H9 (cell line): ENCODE measurements around the gene PLPP7. TPM values are rescaled to one million over a fixed set of nuclear protein-coding genes. Genes with fewer than 3 reads are reported as not detected.
A peak's percentile ranks its signal among the peaks of the same experiment; 100 is the strongest.

Experiments used
- DNase-seq: peaks from one replicate; pipeline ENCODE4 v3.0.0-alpha.2; 2017
- H2AFZ ChIP-seq: one replicate; pipeline ENCODE4 v1.6.1; 2013; ENCODE audit warnings: mild to moderate bottlenecking, low read length, control low read depth, moderate library complexity
- H2AK5ac ChIP-seq: 2 replicates; pipeline ENCODE4 v1.6.1; 2013; ENCODE audit warnings: low read length, control low read depth, mixed read lengths; ENCODE audit not compliant: insufficient read length
- H2BK120ac ChIP-seq: one replicate; pipeline ENCODE4 v1.6.1; 2013; ENCODE audit warnings: low read depth, mild to moderate bottlenecking, low read length, control low read depth, inconsistent platforms; ENCODE audit not compliant: poor library complexity, severe bottlenecking
- H2BK12ac ChIP-seq: 2 replicates; pipeline ENCODE4 v1.6.1; 2013; ENCODE audit warnings: low read length, control low read depth, mixed read lengths, low read depth; ENCODE audit not compliant: insufficient read length
- H2BK15ac ChIP-seq: 2 replicates; pipeline ENCODE4 v1.6.1; 2013; ENCODE audit warnings: low read depth, low read length, control low read depth
- H2BK20ac ChIP-seq: one replicate; pipeline ENCODE4 v1.6.1; 2013; ENCODE audit warnings: low read depth, mild to moderate bottlenecking, low read length, control low read depth, inconsistent platforms; ENCODE audit not compliant: poor library complexity, severe bottlenecking
- H2BK5ac ChIP-seq: 2 replicates; pipeline ENCODE4 v1.6.1; 2013; ENCODE audit warnings: low read length, control low read depth, mixed read lengths; ENCODE audit not compliant: insufficient read length
- H3K14ac ChIP-seq: 2 replicates; pipeline ENCODE4 v1.6.1; 2013; ENCODE audit warnings: low read length, control low read depth; ENCODE audit not compliant: insufficient read depth
- H3K18ac ChIP-seq: 2 replicates; pipeline ENCODE4 v1.6.1; 2013; ENCODE audit warnings: low read depth, mild to moderate bottlenecking, mixed read lengths, low read length, control low read depth; ENCODE audit not compliant: insufficient read length
- H3K23ac ChIP-seq: 2 replicates; pipeline ENCODE4 v1.6.1; 2013; ENCODE audit warnings: low read length, control low read depth, mixed read lengths, low read depth; ENCODE audit not compliant: insufficient read length
- H3K23me2 ChIP-seq: 2 replicates; pipeline ENCODE4 v1.6.1; 2013; ENCODE audit warnings: low read depth, mild to moderate bottlenecking, mixed read lengths, low read length, control low read depth; ENCODE audit not compliant: insufficient read length, poor library complexity, severe bottlenecking
- H3K27ac ChIP-seq: 2 replicates; pipeline ENCODE4 v1.5.1; 2013; ENCODE audit warnings: low read length, control low read depth, mixed read lengths, low read depth; ENCODE audit not compliant: insufficient read length
- H3K27me3 ChIP-seq: 2 replicates; pipeline ENCODE4 v1.6.1; 2013; ENCODE audit warnings: low read length, control low read depth, inconsistent platforms; ENCODE audit not compliant: insufficient read depth
- H3K4ac ChIP-seq: 2 replicates; pipeline ENCODE4 v1.6.1; 2013; ENCODE audit warnings: low read depth, mild to moderate bottlenecking, control low read depth, inconsistent platforms, low read length, moderate library complexity
- H3K4me1 ChIP-seq: 2 replicates; pipeline ENCODE4 v1.6.1; 2013; ENCODE audit warnings: low read length, control low read depth, inconsistent platforms; ENCODE audit not compliant: insufficient read depth
- H3K4me2 ChIP-seq: 2 replicates; pipeline ENCODE4 v1.6.1; 2013; ENCODE audit warnings: low read length, control low read depth, mixed read lengths; ENCODE audit not compliant: insufficient read length, insufficient read depth
- H3K56ac ChIP-seq: 2 replicates; pipeline ENCODE4 v1.6.1; 2013; ENCODE audit warnings: low read depth, mild to moderate bottlenecking, mixed read lengths, low read length, control low read depth; ENCODE audit not compliant: insufficient read length
- H3K79me1 ChIP-seq: 2 replicates; pipeline ENCODE4 v1.6.1; 2013; ENCODE audit warnings: low read depth, mild to moderate bottlenecking, moderate library complexity, low read length, control low read depth, inconsistent platforms; ENCODE audit not compliant: insufficient read depth, poor library complexity, severe bottlenecking
- H3K79me2 ChIP-seq: 2 replicates; pipeline ENCODE4 v1.6.1; 2013; ENCODE audit warnings: low read length, control low read depth, inconsistent platforms; ENCODE audit not compliant: insufficient read depth
- H3K9ac ChIP-seq: 2 replicates; pipeline ENCODE4 v1.6.1; 2013; ENCODE audit warnings: low read length, control low read depth, mixed read lengths; ENCODE audit not compliant: insufficient read length; ENCODE audit errors: extremely low read depth
- H3K9me3 ChIP-seq: one replicate; pipeline ENCODE4 v1.6.1; 2013; ENCODE audit warnings: low read depth, low read length, inconsistent platforms; ENCODE audit not compliant: control insufficient read depth
- H3T11ph ChIP-seq: one replicate; pipeline ENCODE4 v1.6.1; 2013; ENCODE audit warnings: mild to moderate bottlenecking, low read length, control low read depth, inconsistent platforms
- H4K20me1 ChIP-seq: one replicate; pipeline ENCODE4 v1.6.1; 2013; ENCODE audit not compliant: control insufficient read depth, insufficient read length, insufficient read depth
- H4K5ac ChIP-seq: 2 replicates; pipeline ENCODE4 v1.6.1; 2013; ENCODE audit warnings: low read depth, mild to moderate bottlenecking, mixed read lengths, low read length, control low read depth; ENCODE audit not compliant: insufficient read length
- H4K8ac ChIP-seq: replicated peaks from 2 replicates; pipeline ENCODE4 v1.6.1; 2013; ENCODE audit warnings: low read length, control low read depth, mixed read lengths, low read depth; ENCODE audit not compliant: insufficient read length
- H4K91ac ChIP-seq: 2 replicates; pipeline ENCODE4 v1.6.1; 2013; ENCODE audit warnings: low read depth, mild to moderate bottlenecking, moderate library complexity, mixed read lengths, low read length, control low read depth; ENCODE audit not compliant: insufficient read length
- H3K27ac Mint-ChIP-seq, 3 experiments: 2 replicates in 2 of 3; 3 replicates in 1 of 3; pipeline ENCODE4 v1.8.0; 2020 to 2021; ENCODE audit warnings: mixed read lengths in 3 of 3, mild to moderate bottlenecking in 1 of 3, moderate library complexity in 1 of 3
- H3K27me3 Mint-ChIP-seq: 2 replicates; pipeline ENCODE4 v1.8.0; 2021; ENCODE audit warnings: low read depth, mild to moderate bottlenecking, moderate library complexity, mixed read lengths
- H3K36me3 Mint-ChIP-seq, 3 experiments: 2 replicates in 2 of 3; 3 replicates in 1 of 3; pipeline ENCODE4 v1.8.0; 2020 to 2021; ENCODE audit warnings: low read depth in 3 of 3, mixed read lengths in 3 of 3; ENCODE audit not compliant: insufficient read depth in 1 of 3
- H3K4me1 Mint-ChIP-seq, 2 experiments: 2 replicates each; pipeline ENCODE4 v1.8.0; 2020; ENCODE audit warnings: mixed read lengths in 2 of 2
- H3K4me3 Mint-ChIP-seq, 2 experiments: 2 replicates in 1 of 2; 3 replicates in 1 of 2; pipeline ENCODE4 v1.8.0; 2020 to 2021; ENCODE audit warnings: mild to moderate bottlenecking in 2 of 2, mixed read lengths in 2 of 2, moderate library complexity in 1 of 2
- H3K9me3 Mint-ChIP-seq, 2 experiments: 2 replicates in 1 of 2; 3 replicates in 1 of 2; pipeline ENCODE4 v1.8.0; 2020; ENCODE audit warnings: mild to moderate bottlenecking in 2 of 2, mixed read lengths in 2 of 2, moderate library complexity in 1 of 2
- WGBS: extraction: QIAGEN DNeasy Blood & Tissue Kit; methylation state at CpG from one replicate; pipeline ENCODE4 v1.1.7; 2013; ENCODE audit warnings: missing lambda C conversion rate, low lambda C conversion rate, mixed read lengths; ENCODE audit not compliant: insufficient read length; ENCODE audit errors: extremely low coverage; 5-methylcytosine and 5-hydroxymethylcytosine counted together
- total RNA-seq: library from RNA; stranded (reverse); gene quantifications from 2 replicates; pipeline ENCODE4 v1.2.1, GENCODE V29; 2021
- TF ChIP-seq, protein P1 (sequence below): fragments of 200-600 bp; sonication (generic); conservative IDR thresholded peaks from 3 replicates; pipeline ENCODE4 v1.8.0; 2021; ENCODE audit warnings: antibody characterized with exemption, mild to moderate bottlenecking

The PLPP7 gene
- total RNA-seq, 1 experiment from 2014 or later: 1.9 TPM

DNA sequence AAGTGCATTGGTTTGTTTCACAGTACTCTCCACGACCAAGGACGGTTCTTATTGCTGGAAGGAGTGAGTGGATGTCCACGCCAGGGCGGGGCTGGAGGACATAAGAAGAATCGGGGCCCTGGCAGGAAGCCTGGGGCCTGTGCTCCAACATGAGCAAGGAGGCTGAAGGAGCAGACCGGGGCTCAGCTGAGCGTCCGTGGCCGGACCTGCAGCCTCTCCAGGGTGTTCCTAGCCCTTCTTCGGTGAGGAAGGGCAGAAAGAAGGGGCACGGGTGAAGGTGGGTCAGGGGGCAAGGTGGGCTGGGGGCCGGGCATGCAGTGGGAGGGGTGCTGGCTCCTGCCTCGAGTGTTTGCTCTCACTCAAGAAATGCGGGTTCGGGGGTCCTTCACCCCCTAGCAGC is 31.3 kb upstream of the PLPP7 start:
- TF ChIP-seq, protein P1, sequence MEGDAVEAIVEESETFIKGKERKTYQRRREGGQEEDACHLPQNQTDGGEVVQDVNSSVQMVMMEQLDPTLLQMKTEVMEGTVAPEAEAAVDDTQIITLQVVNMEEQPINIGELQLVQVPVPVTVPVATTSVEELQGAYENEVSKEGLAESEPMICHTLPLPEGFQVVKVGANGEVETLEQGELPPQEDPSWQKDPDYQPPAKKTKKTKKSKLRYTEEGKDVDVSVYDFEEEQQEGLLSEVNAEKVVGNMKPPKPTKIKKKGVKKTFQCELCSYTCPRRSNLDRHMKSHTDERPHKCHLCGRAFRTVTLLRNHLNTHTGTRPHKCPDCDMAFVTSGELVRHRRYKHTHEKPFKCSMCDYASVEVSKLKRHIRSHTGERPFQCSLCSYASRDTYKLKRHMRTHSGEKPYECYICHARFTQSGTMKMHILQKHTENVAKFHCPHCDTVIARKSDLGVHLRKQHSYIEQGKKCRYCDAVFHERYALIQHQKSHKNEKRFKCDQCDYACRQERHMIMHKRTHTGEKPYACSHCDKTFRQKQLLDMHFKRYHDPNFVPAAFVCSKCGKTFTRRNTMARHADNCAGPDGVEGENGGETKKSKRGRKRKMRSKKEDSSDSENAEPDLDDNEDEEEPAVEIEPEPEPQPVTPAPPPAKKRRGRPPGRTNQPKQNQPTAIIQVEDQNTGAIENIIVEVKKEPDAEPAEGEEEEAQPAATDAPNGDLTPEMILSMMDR: no peak
- no peak overlapping the region for H2BK120ac ChIP-seq
- peaks cover 0 to 4% (median 3%) of the 10 kb centered on the region in 3 experiments; a peak in 4 of 7 replicates for H3K36me3 Mint-ChIP-seq

More for the DNA sequence above, 31.3 kb upstream of the PLPP7 start:
- H3K56ac ChIP-seq: no peak overlapping the region
- no peak overlapping the region for H3K23ac ChIP-seq
- no peaks in the 10 kb centered on the region for H3K9me3 Mint-ChIP-seq
- H3K4me1 ChIP-seq: no peaks in the 10 kb centered on the region; the same call in 1 of the 2 replicates
- H2BK20ac ChIP-seq: no peak overlapping the region
- no peak overlapping the region for H2AK5ac ChIP-seq
- H3K79me2 ChIP-seq: no peaks in the 10 kb centered on the region
- H2BK15ac ChIP-seq: no peak overlapping the region
- H2BK5ac ChIP-seq: no peak overlapping the region
- WGBS: no CpG with 5 or more reads among the region's 15 CpGs
- no peaks in the 10 kb centered on the region for H4K20me1 ChIP-seq
- H3K9ac ChIP-seq: no peak overlapping the region
- no peak overlapping the region for H2AFZ ChIP-seq
- H3K79me1 ChIP-seq: no peaks in the 10 kb centered on the region
- no peak overlapping the region for H3K4me3 Mint-ChIP-seq
- no peak overlapping the region for H2BK12ac ChIP-seq
- H4K8ac ChIP-seq: no peak overlapping the region
- H3K27ac Mint-ChIP-seq: peak overlapping the region in 2 of 3 experiments; percentile 80 to 84; a peak in 2 of 7 replicates
- H3K27me3 Mint-ChIP-seq: no peaks in the 10 kb centered on the region
- no peak overlapping the region for H4K91ac ChIP-seq
- H3K14ac ChIP-seq: no peak overlapping the region
- no peaks in the 10 kb centered on the region for H3K9me3 ChIP-seq
- no peak overlapping the region for H3T11ph ChIP-seq
- H3K4ac ChIP-seq: no peak overlapping the region
- H3K23me2 ChIP-seq: peaks cover 5% of the 10 kb centered on the region
- no peak overlapping the region for H3K27ac ChIP-seq
- no peak overlapping the region for H4K5ac ChIP-seq
- no peak overlapping the region for H3K18ac ChIP-seq
- H3K4me1 Mint-ChIP-seq: peaks cover 11 to 31% of the 10 kb centered on the region in 2 experiments
- DNase-seq: no peak
- no peaks in the 10 kb centered on the region for H3K27me3 ChIP-seq
- no peak overlapping the region for H3K4me2 ChIP-seq
